ENCODE results near the gene CHCHD6.

GRCh38 chr3:126832933-126833332 lies 128.9 kb downstream of the CHCHD6 start:
- TF ChIP-seq POLR2A (IDR thresholded peaks at IDR 0.05) (no peak), CTCF (IDR thresholded peaks at IDR 0.05) (no peak)

Measured in adrenal gland (tissue), 5 donors.